ENCODE measurements around the gene TPSD1. TPM values are rescaled to one million over a fixed set of nuclear protein-coding genes. Genes with fewer than 3 reads are reported as not detected.
"Not testable (repeated sequence)": the region's sequence is repeated elsewhere in the genome, so short reads cannot be mapped to it uniquely, and the experiment has no call there.

Gene TPSD1
- total and polyA plus RNA-seq, 2 experiments from 2014 or later: not detected

DNA sequence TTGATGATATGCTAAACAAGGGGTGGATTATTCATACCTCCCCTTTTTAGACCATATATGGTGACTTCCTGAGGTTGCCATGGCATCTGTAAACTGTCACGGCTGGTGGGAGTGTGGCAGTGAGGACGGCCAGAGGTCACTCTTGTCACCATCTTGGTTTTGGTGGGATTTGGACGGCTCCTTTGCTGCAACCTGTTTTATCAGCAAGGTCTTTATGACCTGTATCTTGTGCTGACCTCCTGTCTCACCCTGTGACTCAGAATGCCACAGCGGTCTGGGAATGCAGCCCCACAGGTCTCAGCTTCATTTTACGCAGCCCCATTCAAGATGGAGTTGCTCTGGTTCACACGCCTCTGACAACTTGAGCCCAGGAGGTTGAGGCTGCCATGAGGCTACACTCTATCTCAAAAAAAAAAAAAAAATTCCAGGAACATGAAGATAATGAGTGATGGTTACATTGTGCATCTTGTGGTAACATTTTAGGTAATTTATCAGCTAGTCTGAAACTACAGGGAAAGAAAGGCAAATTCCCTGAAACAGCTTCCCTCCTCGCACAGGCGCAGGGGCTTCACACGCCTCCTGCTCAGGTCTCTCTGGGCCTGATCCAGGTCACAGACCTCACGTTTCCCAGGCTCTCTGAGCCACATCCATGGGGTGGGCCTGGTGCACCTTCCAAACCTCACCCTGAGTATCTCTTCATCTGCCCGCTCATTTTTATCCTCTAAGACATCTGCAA, 38.2 kb downstream of the TPSD1 start:
- H3K27ac ChIP-seq: no peak overlapping the region
- peaks cover 6% of the 10 kb centered on the region for H3K27me3 ChIP-seq
- no peaks in the 10 kb centered on the region for H3K9me3 ChIP-seq (ENCODE audit: low read depth)
- no peaks in the 10 kb centered on the region for H3K36me3 ChIP-seq (replicated peaks; ENCODE audit: insufficient read depth, low read depth)
- no peak overlapping the region for H3K4me3 ChIP-seq
- no peaks in the 10 kb centered on the region for H3K9me2 ChIP-seq (replicated peaks; ENCODE audit: insufficient read depth)
- no peak overlapping the region for H2AFZ ChIP-seq
- 73% methylated on average over 11 of the region's 11 CpGs for WGBS (ENCODE audit: low lambda C conversion rate, missing lambda C conversion rate)
- DNase-seq (ENCODE audit: low spot score): no peak
- peaks cover 11% of the 10 kb centered on the region for H3K4me1 ChIP-seq (ENCODE audit: insufficient read depth)
- H4K20me1 ChIP-seq (ENCODE audit: insufficient read depth, poor library complexity, severe bottlenecking): no peaks in the 10 kb centered on the region
- TF ChIP-seq EZH2 (IDR thresholded peaks at IDR 0.05; ENCODE audit: borderline replicate concordance) (no peak), EZH2phosphoT487 (IDR thresholded peaks at IDR 0.05; ENCODE audit: low read depth, severe bottlenecking, unreplicated experiment) (no peak)
- TF ChIP-seq, protein P1, sequence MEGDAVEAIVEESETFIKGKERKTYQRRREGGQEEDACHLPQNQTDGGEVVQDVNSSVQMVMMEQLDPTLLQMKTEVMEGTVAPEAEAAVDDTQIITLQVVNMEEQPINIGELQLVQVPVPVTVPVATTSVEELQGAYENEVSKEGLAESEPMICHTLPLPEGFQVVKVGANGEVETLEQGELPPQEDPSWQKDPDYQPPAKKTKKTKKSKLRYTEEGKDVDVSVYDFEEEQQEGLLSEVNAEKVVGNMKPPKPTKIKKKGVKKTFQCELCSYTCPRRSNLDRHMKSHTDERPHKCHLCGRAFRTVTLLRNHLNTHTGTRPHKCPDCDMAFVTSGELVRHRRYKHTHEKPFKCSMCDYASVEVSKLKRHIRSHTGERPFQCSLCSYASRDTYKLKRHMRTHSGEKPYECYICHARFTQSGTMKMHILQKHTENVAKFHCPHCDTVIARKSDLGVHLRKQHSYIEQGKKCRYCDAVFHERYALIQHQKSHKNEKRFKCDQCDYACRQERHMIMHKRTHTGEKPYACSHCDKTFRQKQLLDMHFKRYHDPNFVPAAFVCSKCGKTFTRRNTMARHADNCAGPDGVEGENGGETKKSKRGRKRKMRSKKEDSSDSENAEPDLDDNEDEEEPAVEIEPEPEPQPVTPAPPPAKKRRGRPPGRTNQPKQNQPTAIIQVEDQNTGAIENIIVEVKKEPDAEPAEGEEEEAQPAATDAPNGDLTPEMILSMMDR (IDR thresholded peaks at IDR 0.05; ENCODE audit: poor library complexity): no peak
- no peaks in the 10 kb centered on the region for H3K79me2 ChIP-seq
- H3K4me2 ChIP-seq: no peak overlapping the region

- H3K4me2 ChIP-seq: no peak overlapping the region
- no peaks in the 10 kb centered on the region for H3K9me3 ChIP-seq (ENCODE audit: low read depth)
- no peaks in the 10 kb centered on the region for H3K79me2 ChIP-seq
- H3K4me1 ChIP-seq (ENCODE audit: insufficient read depth): peaks cover 13% of the 10 kb centered on the region
- H3K27me3 ChIP-seq: no peaks in the 10 kb centered on the region
- no peaks in the 10 kb centered on the region for H3K9me2 ChIP-seq (replicated peaks; ENCODE audit: insufficient read depth)
- no peak overlapping the region for H3K4me3 ChIP-seq
- H3K27ac ChIP-seq: no peak overlapping the region
- H3K36me3 ChIP-seq (replicated peaks; ENCODE audit: insufficient read depth, low read depth): no peaks in the 10 kb centered on the region
- H4K20me1 ChIP-seq (ENCODE audit: insufficient read depth, poor library complexity, severe bottlenecking): no peaks in the 10 kb centered on the region
- H2AFZ ChIP-seq: no peak overlapping the region
- TF ChIP-seq EZH2 (IDR thresholded peaks at IDR 0.05; ENCODE audit: borderline replicate concordance): no peak
- TF ChIP-seq, protein P1 (IDR thresholded peaks at IDR 0.05; ENCODE audit: poor library complexity): no peak
- TF ChIP-seq EZH2phosphoT487 (IDR thresholded peaks at IDR 0.05; ENCODE audit: low read depth, severe bottlenecking, unreplicated experiment): no peak
- 53% methylated on average over 5 of the region's 5 CpGs for WGBS (ENCODE audit: low lambda C conversion rate, missing lambda C conversion rate)
- no peak for DNase-seq (ENCODE audit: low spot score)
Observed at GRCh38 chr16:1295465-1295864, 39.6 kb downstream of the TPSD1 start.

DNA sequence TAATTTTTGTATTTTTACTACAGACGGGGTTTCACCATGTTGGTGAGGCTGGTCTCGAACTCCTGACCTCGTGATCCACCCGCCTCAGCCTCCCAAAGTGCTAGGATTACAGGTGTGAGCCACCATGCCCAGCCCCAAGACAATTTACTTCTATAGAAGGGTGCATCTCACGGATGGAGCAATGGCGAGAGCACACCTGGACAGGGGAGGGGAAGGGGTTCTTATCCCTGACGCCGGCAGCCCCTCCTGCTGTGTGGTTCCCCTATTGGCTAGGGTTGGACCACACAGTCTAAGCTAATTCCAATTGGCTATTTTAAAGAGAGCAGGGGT, 40.8 kb downstream of the TPSD1 start:
- not testable (repeated sequence) for H4K20me1 ChIP-seq (ENCODE audit: insufficient read depth, poor library complexity, severe bottlenecking); H3K79me2 ChIP-seq; H3K4me2 ChIP-seq; DNase-seq (ENCODE audit: low spot score); H3K36me3 ChIP-seq (replicated peaks; ENCODE audit: insufficient read depth, low read depth); H3K9me3 ChIP-seq (ENCODE audit: low read depth); H3K27me3 ChIP-seq; H2AFZ ChIP-seq; H3K9me2 ChIP-seq (replicated peaks; ENCODE audit: insufficient read depth); H3K4me1 ChIP-seq (ENCODE audit: insufficient read depth); H3K4me3 ChIP-seq
- 82% methylated on average over 8 of the region's 8 CpGs for WGBS (ENCODE audit: low lambda C conversion rate, missing lambda C conversion rate)
- H3K27ac ChIP-seq: peak overlapping the region; percentile 83

DNA sequence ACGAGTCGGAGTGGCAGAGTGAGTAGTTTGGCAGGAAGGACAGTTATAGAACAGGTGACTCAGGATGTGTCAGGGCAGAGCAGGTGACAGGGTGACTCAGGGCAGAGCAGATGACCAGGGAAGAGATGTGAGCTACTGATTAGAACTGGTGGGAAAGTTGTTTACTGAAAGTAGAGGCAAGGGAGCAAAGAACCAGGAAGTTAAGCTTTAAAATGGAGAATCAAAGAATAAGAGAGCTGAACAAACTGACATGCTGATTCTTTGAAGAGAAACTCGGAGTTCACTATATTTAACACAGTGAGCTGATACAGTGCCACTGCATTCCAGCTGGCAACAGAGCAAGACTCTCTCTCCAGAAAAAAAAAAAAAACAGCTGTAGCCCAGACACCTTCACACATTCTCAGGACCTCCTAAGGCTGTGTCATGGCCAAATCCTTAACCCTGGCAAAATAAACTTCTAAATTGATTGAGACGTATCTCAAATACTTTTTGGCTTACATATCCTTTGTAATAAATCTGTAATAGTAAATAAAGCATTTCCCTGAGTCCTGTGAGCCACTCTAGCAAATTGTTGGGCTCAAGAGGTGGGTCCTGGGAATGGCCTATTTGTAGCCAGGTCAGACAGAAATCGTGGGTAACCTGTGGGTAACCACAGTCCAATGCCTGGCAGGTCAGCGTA, 41.3 kb downstream of the TPSD1 start:
- Histone ChIP-seq H3K4me1 (ENCODE audit: insufficient read depth) (peaks cover 9% of the 10 kb centered on the region), H3K36me3 (replicated peaks; ENCODE audit: insufficient read depth, low read depth) (no peaks in the 10 kb centered on the region), H3K4me2 (peak overlapping the region; percentile 25), H3K79me2 (no peaks in the 10 kb centered on the region), H3K4me3 (no peak overlapping the region), H2AFZ (no peak overlapping the region), H3K9me3 (ENCODE audit: low read depth) (no peaks in the 10 kb centered on the region), H3K27me3 (no peaks in the 10 kb centered on the region), H3K27ac (peak overlapping the region; percentile 90), H4K20me1 (ENCODE audit: insufficient read depth, poor library complexity, severe bottlenecking) (no peaks in the 10 kb centered on the region), H3K9me2 (replicated peaks; ENCODE audit: insufficient read depth) (no peaks in the 10 kb centered on the region)
- WGBS (ENCODE audit: low lambda C conversion rate, missing lambda C conversion rate): 53% methylated on average over 6 of the region's 6 CpGs
- peak; percentile 80 for DNase-seq (ENCODE audit: low spot score)
- TF ChIP-seq EZH2 (IDR thresholded peaks at IDR 0.05; ENCODE audit: borderline replicate concordance): no peak
- no peak for TF ChIP-seq EZH2phosphoT487 (IDR thresholded peaks at IDR 0.05; ENCODE audit: low read depth, severe bottlenecking, unreplicated experiment)
- TF ChIP-seq, protein P1 (IDR thresholded peaks at IDR 0.05; ENCODE audit: poor library complexity): no peak
